Activated naive CD4-positive, alpha-beta T cell treated with anti-CD3 and anti-CD28 coated beads, Interleukin-2, amount 10 ng/mL, durations not matched to agents 5 hours and 36 hours (primary cell): ENCODE data around the gene GGT5. TPM values are rescaled to one million over a fixed set of nuclear protein-coding genes. Genes with fewer than 3 reads are reported as not detected.

Experiments
- total RNA-seq, 2 experiments: library from RNA; stranded (reverse); gene quantifications; one replicate each; pipeline ENCODE4 v1.2.3, GENCODE V29; 2021

GGT5 gene
- not detected for total RNA-seq

GRCh38 chr22:24245030-24245431 lies at the start of gene GGT5:
Gene GGT5, minus strand, starts transcription at chr22:24245082. Its CDS starts 357 bp downstream, at chr22:24244725.

GRCh38 chr22:24270556-24271385 lies 25.9 kb upstream of the GGT5 start, which contains the start of gene SPECC1L:
Gene SPECC1L, plus strand, starts transcription at chr22:24270831. Its CDS starts 31,401 bp downstream, at chr22:24302232.

GRCh38 chr22:24181088-24181995 lies 63.5 kb downstream of the GGT5 start, which contains the start of gene SUSD2:
Gene SUSD2, plus strand, starts transcription at chr22:24181487. Its CDS starts 33 bp downstream, at chr22:24181520.

Other genes with a start within 250 kb of the GGT5 start
- not detected for gene GSTT4, start 239.6 kb downstream of the GGT5 start, total RNA-seq
- 100 to 1,000 TPM; 117 to 128 TPM for gene CABIN1, start 233.8 kb downstream of the GGT5 start, total RNA-seq
- under 1 TPM; 0.55 to 0.78 TPM for gene SUSD2, start 63.6 kb downstream of the GGT5 start, total RNA-seq
- gene SPECC1L, start 25.7 kb upstream of the GGT5 start, total RNA-seq = 10 to 100 TPM; 40.0 to 41.6 TPM
- gene ADORA2A, start 182.5 kb upstream of the GGT5 start, total RNA-seq = 10 to 100 TPM; 31.8 to 36.5 TPM